Kidney (tissue), 14 donors: Measurements from ENCODE around the gene AVPR2. TPM values are rescaled to one million over a fixed set of nuclear protein-coding genes. Genes with fewer than 3 reads are reported as not detected.

ENCODE experiments used
- DNase-seq, 5 donors: peaks; one replicate each; pipeline ENCODE4 v3.0.0-alpha.2; 2013 to 2020
- FAIRE-seq: peaks from 2 replicates; lab custom pipeline; 2012; peaks lifted over from hg19 to GRCh38; lab: Jason Lieb, UNC
- H3K27ac ChIP-seq, 2 donors: one replicate each; pipeline ENCODE4 v1.7.0; 2013; ENCODE audit warnings: low read depth in 2 of 2, low read length in 2 of 2, inconsistent platforms in 1 of 2
- H3K27me3 ChIP-seq: one replicate; pipeline ENCODE4 v1.7.1; 2013; ENCODE audit warnings: low read length, inconsistent platforms; ENCODE audit not compliant: control insufficient read depth, insufficient read depth
- H3K36me3 ChIP-seq, 3 donors: one replicate each; pipeline versions ENCODE4 v1.7.0 to v1.7.1; 2013; ENCODE audit warnings: low read length in 3 of 3, control low read depth in 1 of 3, inconsistent platforms in 1 of 3; ENCODE audit not compliant: insufficient read depth in 3 of 3, control insufficient read depth in 2 of 3
- H3K4me1 ChIP-seq, 3 donors: one replicate each; pipeline versions ENCODE4 v1.7.0 to v1.7.1; 2013; ENCODE audit warnings: low read length in 3 of 3, inconsistent platforms in 1 of 3, low read depth in 1 of 3; ENCODE audit not compliant: control insufficient read depth in 2 of 3, insufficient read depth in 2 of 3
- H3K4me3 ChIP-seq, 3 donors: one replicate each; pipeline versions ENCODE4 v1.7.0 to v1.8.1; 2013; ENCODE audit warnings: low read length in 3 of 3, control low read depth in 1 of 3, inconsistent platforms in 1 of 3
- H3K9ac ChIP-seq, 3 donors: one replicate each; pipeline versions ENCODE4 v1.7.0 to v1.7.1; 2013; ENCODE audit warnings: low read length in 3 of 3, control low read depth in 1 of 3, inconsistent platforms in 1 of 3
- H3K9me3 ChIP-seq, 3 donors: one replicate each; pipeline versions ENCODE4 v1.7.0 to v1.7.1; 2013; ENCODE audit warnings: low read length in 3 of 3, control low read depth in 1 of 3, inconsistent platforms in 1 of 3; ENCODE audit not compliant: control insufficient read depth in 2 of 3, insufficient read depth in 1 of 3
- CTCF ChIP-seq: IDR thresholded peaks from 3 replicates; pipeline ENCODE4 v1.5.1; 2012; ENCODE audit warnings: mild to moderate bottlenecking, moderate library complexity, borderline replicate concordance; ENCODE audit not compliant: insufficient read depth; ENCODE audit errors: extremely low read depth
- intact Hi-C: fragments of 100-400 bp; cut with DNase I; formaldehyde crosslinking; loops from one replicate; pipeline ENCODE4 v1.11.1; 2022
- polyA plus RNA-seq: library from polyadenylated mRNA; stranded (reverse); fragments of 350-450 nt; fragmentation: Illumina TruSeq; extraction: RNeasy Lipid Tissue Mini Kit (QIAGEN cat#74804); gene quantifications from one replicate; pipeline ENCODE4 v1.2.3, GENCODE V29; 2014; ENCODE audit warnings: low read depth, low replicate concordance; ENCODE audit not compliant: insufficient read depth
- total RNA-seq: library from RNA; stranded (reverse); fragmentation: NEBNext Ultra II Directional; extraction: Animal tissue kit (Norgen Biotek cat#: 25700); gene quantifications from one replicate; pipeline ENCODE4 v1.2.1, GENCODE V29; 2021
- donor health status: control.
- donor health status: control.
- donor health status: control.
- donor health status: control.
- donor health status: control.
- donor health status: DM: yes; HTN: yes; CAD: no.
- donor health status: Normal renal cell carcinoma (clear cell type).

Gene AVPR2
- total and polyA plus RNA-seq, 2 donors from 2014 or later: 2.3 to 22.1 TPM

- Histone ChIP-seq H3K4me3 (no peak overlapping the region), H3K4me1 (peaks cover 0 to 7% (median 0%) of the 10 kb centered on the region in 3 donors), H3K27me3 (no peaks in the 10 kb centered on the region), H3K27ac (no peak overlapping the region), H3K36me3 (peaks cover 2 to 31% (median 4%) of the 10 kb centered on the region in 3 donors), H3K9ac (no peak overlapping the region), H3K9me3 (no peaks in the 10 kb centered on the region)
- no peak for TF ChIP-seq CTCF
- no peak for FAIRE-seq
- intact Hi-C loops: loop anchor here (10.0 kb wide), 1 partner anchor 188 kb away; the partner anchor contains the start of gene PLXNB3
- no peak for DNase-seq
Measured at GRCh38 chrX:153952373-153953026, 48.0 kb downstream of the AVPR2 start.

- no peak for FAIRE-seq
- Histone ChIP-seq H3K4me3 (no peak overlapping the region), H3K4me1 (peaks cover 0 to 4% (median 0%) of the 10 kb centered on the region in 3 donors), H3K27ac (no peak overlapping the region), H3K27me3 (no peaks in the 10 kb centered on the region), H3K9me3 (no peaks in the 10 kb centered on the region), H3K36me3 (peaks cover 2 to 31% (median 10%) of the 10 kb centered on the region in 3 donors), H3K9ac (no peak overlapping the region)
- DNase-seq: peak; percentile 77 to 88 (median 81)
- intact Hi-C loops: loop anchor here (10.0 kb wide), 1 partner anchor 189 kb away; the partner anchor contains the start of gene PLXNB3
- TF ChIP-seq CTCF: peak; percentile 88
Measured at GRCh38 chrX:153953342-153953830, 48.9 kb downstream of the AVPR2 start.

- Histone ChIP-seq H3K27ac (no peak overlapping the region), H3K9ac (no peak overlapping the region), H3K9me3 (no peaks in the 10 kb centered on the region), H3K4me3 (no peak overlapping the region), H3K4me1 (peaks cover 0 to 4% (median 0%) of the 10 kb centered on the region in 3 donors), H3K36me3 (peaks cover 2 to 33% (median 12%) of the 10 kb centered on the region in 3 donors), H3K27me3 (no peaks in the 10 kb centered on the region)
- intact Hi-C loops: loop anchor here (10.0 kb wide), 1 partner anchor 189 kb away; the partner anchor contains the start of gene PLXNB3
- no peak for TF ChIP-seq CTCF
- DNase-seq (peak in 1 of 5 donors; percentile 76), FAIRE-seq (no peak)
Measured at GRCh38 chrX:153953892-153954557, 49.6 kb downstream of the AVPR2 start.
